SK-N-MC (cell line): ENCODE data around the gene POLD2.

Experiments used
- EZH2 ChIP-seq: fragments of 200-600 bp; sonication (generic); IDR thresholded peaks from one replicate; pipeline ENCODE4 v1.6.1; 2017; ENCODE audit warnings: antibody characterized with exemption
- POLR2AphosphoS5 ChIP-seq: IDR thresholded peaks from 2 replicates; pipeline ENCODE4 v1.6.1; 2012; ENCODE audit warnings: mild to moderate bottlenecking, low read depth, low read length, borderline replicate concordance

GRCh38 chr7:44116789-44117666 lies 6.3 kb downstream of the POLD2 start:
- TF ChIP-seq POLR2AphosphoS5: no peak
- no peak for TF ChIP-seq EZH2
